ENCODE measurements around the gene CMTM6. TPM values are rescaled to one million over a fixed set of nuclear protein-coding genes. Genes with fewer than 3 reads are reported as not detected.

Gene CMTM6
- total and polyA plus RNA-seq, 9 of the 15 experiments (the other 6 are each of a cell fraction or from before 2014, with no cell fraction given): 8.9 to 39.7 (median 19.5) TPM

DNA sequence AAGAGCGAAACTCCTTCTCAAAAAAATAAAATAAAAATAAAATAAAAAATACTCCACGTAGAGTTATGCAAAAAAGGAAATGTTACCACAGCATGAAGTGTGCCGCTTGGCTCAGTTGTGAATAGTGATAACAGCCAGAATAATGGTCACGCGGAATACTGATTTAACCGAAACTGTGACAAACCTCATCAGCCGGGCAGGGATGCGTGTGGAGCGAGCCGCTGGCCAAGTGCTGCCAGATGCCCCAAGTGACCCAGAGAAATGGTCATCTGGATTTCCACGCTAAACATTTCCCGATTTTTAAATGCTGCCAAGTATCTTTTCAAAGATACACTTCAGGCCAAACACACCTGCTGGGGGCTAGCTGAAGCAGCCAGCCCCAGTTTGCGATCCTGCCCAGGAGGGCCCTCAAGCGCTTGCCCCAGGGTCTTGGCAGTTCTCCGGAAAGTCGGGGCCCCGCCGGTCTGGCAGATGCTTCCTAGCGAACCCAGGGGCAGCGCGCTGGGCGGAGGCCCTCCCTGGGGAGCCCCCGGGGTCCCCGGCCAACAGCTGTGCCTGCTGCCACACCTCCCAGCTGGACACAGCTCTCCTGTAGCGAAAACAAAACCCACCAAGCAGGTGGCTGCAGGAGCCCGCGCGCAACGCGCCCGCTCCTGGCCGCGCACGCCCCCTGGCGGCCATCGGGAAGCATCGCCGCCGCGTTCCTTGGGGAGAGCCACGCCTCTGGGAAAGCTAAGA is 35.1 kb downstream of the CMTM6 start (continued):
- TF ChIP-seq JUND (IDR thresholded peaks at IDR 0.05; ENCODE audit: borderline replicate concordance, low read depth, low read length) (0 out of 2 replicates have a peak, but pooled peaks have one; percentile 20), JUND (tag; IDR thresholded peaks at IDR 0.05; ENCODE audit: borderline replicate concordance, low read depth, low read length) (no peak), UBTF (IDR thresholded peaks at IDR 0.05; ENCODE audit: borderline replicate concordance in 1 of 2, low read depth in 2 of 2, low read length in 2 of 2) (0 out of 4 replicates have a peak, but pooled peaks of 1 of the 2 experiments have one; percentile 52), DEAF1 (CRISPR knock-in tag; IDR thresholded peaks at IDR 0.05) (peak; percentile 34; the same call in 1 of the 2 replicates), CXXC5 (CRISPR knock-in tag; IDR thresholded peaks at IDR 0.05) (0 out of 2 replicates have a peak, but pooled peaks have one; percentile 35), ZNF696 (CRISPR knock-in tag; conservative IDR thresholded peaks at IDR 0.05) (no peak), PTBP1 (IDR thresholded peaks at IDR 0.05; ENCODE audit: low read depth, low read length) (no peak), RCOR1 (IDR thresholded peaks at IDR 0.05; ENCODE audit: borderline replicate concordance in 1 of 2, low read depth in 2 of 2, low read length in 2 of 2) (peak in 1 of 2 experiments; percentile 27; a peak in 1 of 4 replicates), SRSF9 (IDR thresholded peaks at IDR 0.05; ENCODE audit: borderline replicate concordance, low read depth, low read length) (no peak), ZNF561 (CRISPR knock-in tag; conservative IDR thresholded peaks at IDR 0.05) (no peak)
- TF ChIP-seq, protein P1, sequence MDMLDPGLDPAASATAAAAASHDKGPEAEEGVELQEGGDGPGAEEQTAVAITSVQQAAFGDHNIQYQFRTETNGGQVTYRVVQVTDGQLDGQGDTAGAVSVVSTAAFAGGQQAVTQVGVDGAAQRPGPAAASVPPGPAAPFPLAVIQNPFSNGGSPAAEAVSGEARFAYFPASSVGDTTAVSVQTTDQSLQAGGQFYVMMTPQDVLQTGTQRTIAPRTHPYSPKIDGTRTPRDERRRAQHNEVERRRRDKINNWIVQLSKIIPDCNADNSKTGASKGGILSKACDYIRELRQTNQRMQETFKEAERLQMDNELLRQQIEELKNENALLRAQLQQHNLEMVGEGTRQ (CRISPR knock-in tag; IDR thresholded peaks at IDR 0.05): no peak
- TF ChIP-seq, protein P2, sequence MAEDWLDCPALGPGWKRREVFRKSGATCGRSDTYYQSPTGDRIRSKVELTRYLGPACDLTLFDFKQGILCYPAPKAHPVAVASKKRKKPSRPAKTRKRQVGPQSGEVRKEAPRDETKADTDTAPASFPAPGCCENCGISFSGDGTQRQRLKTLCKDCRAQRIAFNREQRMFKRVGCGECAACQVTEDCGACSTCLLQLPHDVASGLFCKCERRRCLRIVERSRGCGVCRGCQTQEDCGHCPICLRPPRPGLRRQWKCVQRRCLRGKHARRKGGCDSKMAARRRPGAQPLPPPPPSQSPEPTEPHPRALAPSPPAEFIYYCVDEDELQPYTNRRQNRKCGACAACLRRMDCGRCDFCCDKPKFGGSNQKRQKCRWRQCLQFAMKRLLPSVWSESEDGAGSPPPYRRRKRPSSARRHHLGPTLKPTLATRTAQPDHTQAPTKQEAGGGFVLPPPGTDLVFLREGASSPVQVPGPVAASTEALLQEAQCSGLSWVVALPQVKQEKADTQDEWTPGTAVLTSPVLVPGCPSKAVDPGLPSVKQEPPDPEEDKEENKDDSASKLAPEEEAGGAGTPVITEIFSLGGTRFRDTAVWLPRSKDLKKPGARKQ (CRISPR knock-in tag; IDR thresholded peaks at IDR 0.05): peak; percentile 69; the same call in 1 of the 2 replicates
- TF ChIP-seq, protein P3, sequence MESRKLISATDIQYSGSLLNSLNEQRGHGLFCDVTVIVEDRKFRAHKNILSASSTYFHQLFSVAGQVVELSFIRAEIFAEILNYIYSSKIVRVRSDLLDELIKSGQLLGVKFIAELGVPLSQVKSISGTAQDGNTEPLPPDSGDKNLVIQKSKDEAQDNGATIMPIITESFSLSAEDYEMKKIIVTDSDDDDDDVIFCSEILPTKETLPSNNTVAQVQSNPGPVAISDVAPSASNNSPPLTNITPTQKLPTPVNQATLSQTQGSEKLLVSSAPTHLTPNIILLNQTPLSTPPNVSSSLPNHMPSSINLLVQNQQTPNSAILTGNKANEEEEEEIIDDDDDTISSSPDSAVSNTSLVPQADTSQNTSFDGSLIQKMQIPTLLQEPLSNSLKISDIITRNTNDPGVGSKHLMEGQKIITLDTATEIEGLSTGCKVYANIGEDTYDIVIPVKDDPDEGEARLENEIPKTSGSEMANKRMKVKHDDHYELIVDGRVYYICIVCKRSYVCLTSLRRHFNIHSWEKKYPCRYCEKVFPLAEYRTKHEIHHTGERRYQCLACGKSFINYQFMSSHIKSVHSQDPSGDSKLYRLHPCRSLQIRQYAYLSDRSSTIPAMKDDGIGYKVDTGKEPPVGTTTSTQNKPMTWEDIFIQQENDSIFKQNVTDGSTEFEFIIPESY (CRISPR knock-in tag; IDR thresholded peaks at IDR 0.05): 0 out of 2 replicates have a peak, but pooled peaks have one; percentile 27
- TF ChIP-seq, protein P4, sequence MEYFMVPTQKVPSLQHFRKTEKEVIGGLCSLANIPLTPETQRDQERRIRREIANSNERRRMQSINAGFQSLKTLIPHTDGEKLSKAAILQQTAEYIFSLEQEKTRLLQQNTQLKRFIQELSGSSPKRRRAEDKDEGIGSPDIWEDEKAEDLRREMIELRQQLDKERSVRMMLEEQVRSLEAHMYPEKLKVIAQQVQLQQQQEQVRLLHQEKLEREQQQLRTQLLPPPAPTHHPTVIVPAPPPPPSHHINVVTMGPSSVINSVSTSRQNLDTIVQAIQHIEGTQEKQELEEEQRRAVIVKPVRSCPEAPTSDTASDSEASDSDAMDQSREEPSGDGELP (CRISPR knock-in tag; IDR thresholded peaks at IDR 0.05; ENCODE audit: borderline replicate concordance): peak; percentile 69

All from K562 (cell line).